GM10266 (cell line): ENCODE measurements around the gene HOXD1.

Experiments used
- DNase-seq: peaks from one replicate; pipeline ENCODE4 v3.0.0; 2012; ENCODE audit errors: extremely low spot score
- CTCF ChIP-seq: IDR thresholded peaks from 2 replicates; pipeline ENCODE4 v1.5.1; 2012; ENCODE audit warnings: mild to moderate bottlenecking, low read depth; ENCODE audit not compliant: control insufficient read depth, insufficient read depth; ENCODE audit errors: missing control alignments

HOXD1 gene

GRCh38 chr2:176182671-176183070 lies 5.8 kb upstream of the HOXD1 start:
- no peak for TF ChIP-seq CTCF
- peak; percentile 10 for DNase-seq

GRCh38 chr2:176184749-176185148 lies 3.7 kb upstream of the HOXD1 start:
- no peak for TF ChIP-seq CTCF

GRCh38 chr2:176186024-176186423 lies 2.4 kb upstream of the HOXD1 start:
- no peak for DNase-seq
- no peak for TF ChIP-seq CTCF

More at GRCh38 chr2:176184749-176185148, 3.7 kb upstream of the HOXD1 start:
- DNase-seq, result no peak

- no peak for TF ChIP-seq CTCF
- peak; percentile 29 for DNase-seq
These were observed 1.1 kb upstream of the HOXD1 start for GRCh38 chr2:176187200-176187898.

GRCh38 chr2:176188774-176189680 lies 559 bp downstream of the HOXD1 start:
- TF ChIP-seq CTCF, result no peak
- peak; percentile 52 for DNase-seq

- TF ChIP-seq CTCF, result no peak
These were observed 1.5 kb downstream of the HOXD1 start for GRCh38 chr2:176189681-176190641.

More at GRCh38 chr2:176189681-176190641, 1.5 kb downstream of the HOXD1 start:
- peak; percentile 25 for DNase-seq
